HepG2 (cell line): ENCODE results near the gene TNFAIP8L2. TPM values are rescaled to one million over a fixed set of nuclear protein-coding genes. Genes with fewer than 3 reads are reported as not detected.

Experiments
- ATAD3A ChIP-seq: sonication (generic); formaldehyde crosslinking; IDR thresholded peaks from 2 replicates; pipeline ENCODE4 v1.4.0; 2020; ENCODE audit warnings: missing genetic modification reagents
- CHCHD3 ChIP-seq: sonication (generic); formaldehyde crosslinking; IDR thresholded peaks from 2 replicates; pipeline ENCODE4 v1.8.0; 2022; ENCODE audit warnings: mild to moderate bottlenecking, missing genetic modification reagents, moderate library complexity
- DNMT3B ChIP-seq: conservative IDR thresholded peaks from 2 replicates; pipeline ENCODE4 v1.6.1; 2016; ENCODE audit warnings: missing biosample characterization, control low read depth
- KAT8 ChIP-seq: IDR thresholded peaks from 2 replicates; pipeline ENCODE4 v1.6.1; 2016; ENCODE audit warnings: missing genetic modification reagents, missing compliant biosample characterization
- MAZ ChIP-seq, 2 experiments: sonication (generic) in 1 of 2; formaldehyde crosslinking in 1 of 2; IDR thresholded peaks; 2 replicates each; pipeline versions ENCODE4 v1.5.0 to v1.6.1; 2012 to 2020; ENCODE audit warnings: low read depth in 2 of 2, mild to moderate bottlenecking in 2 of 2, borderline replicate concordance in 1 of 2, improper control_type of control experiment in 1 of 2, low read length in 1 of 2, missing genetic modification reagents in 1 of 2, moderate library complexity in 1 of 2
- MIER3 ChIP-seq: IDR thresholded peaks from 2 replicates; pipeline ENCODE4 v1.6.1; 2016; ENCODE audit warnings: missing compliant biosample characterization, borderline replicate concordance
- NAIF1 ChIP-seq: sonication (generic); formaldehyde crosslinking; IDR thresholded peaks from 2 replicates; pipeline ENCODE4 v1.5.0; 2020; ENCODE audit warnings: mild to moderate bottlenecking, missing genetic modification reagents, borderline replicate concordance
- PPARG ChIP-seq: conservative IDR thresholded peaks from 2 replicates; pipeline ENCODE4 v1.6.1; 2016; ENCODE audit warnings: missing biosample characterization, missing genetic modification reagents
- RAD21 ChIP-seq: fragments of 450-650 bp; formaldehyde crosslinking; IDR thresholded peaks from 2 replicates; pipeline ENCODE4 v1.5.0; 2020; ENCODE audit warnings: mild to moderate bottlenecking
- REPIN1 ChIP-seq: sonication (generic); formaldehyde crosslinking; IDR thresholded peaks from 2 replicates; pipeline ENCODE4 v1.8.0; 2022; ENCODE audit warnings: missing genetic modification reagents, low read depth, mild to moderate bottlenecking, borderline replicate concordance
- TCF12 ChIP-seq, 2 experiments: fragments of 450-650 bp in 1 of 2; sonication (generic) in 1 of 2; formaldehyde crosslinking in 1 of 2; IDR thresholded peaks; 2 replicates each; pipeline versions ENCODE4 v1.6.1 to v1.8.0; 2017 to 2022; ENCODE audit warnings: antibody characterized with exemption in 1 of 2, mild to moderate bottlenecking in 1 of 2, missing genetic modification reagents in 1 of 2, moderate library complexity in 1 of 2
- ZBTB42 ChIP-seq: sonication (generic); formaldehyde crosslinking; IDR thresholded peaks from 2 replicates; pipeline ENCODE4 v1.5.0; 2020; ENCODE audit warnings: mild to moderate bottlenecking, missing genetic modification reagents
- polyA plus RNA-seq, 8 experiments: library from polyadenylated mRNA; depleted of rRNA in 3 of 8; stranded (reverse) in 7 of 8; unstranded in 1 of 8; fragments of >200 nt; fragmentation: Illumina TruSeq in 4 of 8; extraction: Trizol in 4 of 8; gene quantifications; 2 replicates each; pipeline versions ENCODE4 v1.2.1 to v1.2.3, GENCODE V29; 2011 to 2016; ENCODE audit warnings: low read depth in 4 of 8, missing spikeins in 1 of 8, mixed read lengths in 1 of 8; ENCODE audit not compliant: insufficient read depth in 1 of 8
- total RNA-seq, 5 experiments: library from RNA; depleted of rRNA; stranded (reverse); fragments of >200 nt; fragmentation: Illumina TruSeq; extraction: Trizol; gene quantifications; 2 replicates each; pipeline ENCODE4 v1.2.3, GENCODE V29; 2016; ENCODE audit warnings: low read depth in 1 of 5
- TF ChIP-seq, protein P1 (sequence below): sonication (generic); formaldehyde crosslinking; IDR thresholded peaks from 2 replicates; pipeline ENCODE4 v1.5.1; 2020; ENCODE audit warnings: missing genetic modification reagents, mild to moderate bottlenecking, borderline replicate concordance
- TF ChIP-seq, protein P2 (sequence below): sonication (generic); formaldehyde crosslinking; IDR thresholded peaks from 2 replicates; pipeline ENCODE4 v1.4.0; 2020; ENCODE audit warnings: missing genetic modification reagents
- TF ChIP-seq, protein P3 (sequence below): sonication (generic); formaldehyde crosslinking; IDR thresholded peaks from 2 replicates; pipeline ENCODE4 v1.8.1; 2023; ENCODE audit warnings: missing genetic modification reagents, mild to moderate bottlenecking, borderline replicate concordance

Gene TNFAIP8L2
- total and polyA plus RNA-seq, 2 of the 13 experiments (the other 11 are each of a cell fraction or from before 2014, with no cell fraction given) = not detected

DNA sequence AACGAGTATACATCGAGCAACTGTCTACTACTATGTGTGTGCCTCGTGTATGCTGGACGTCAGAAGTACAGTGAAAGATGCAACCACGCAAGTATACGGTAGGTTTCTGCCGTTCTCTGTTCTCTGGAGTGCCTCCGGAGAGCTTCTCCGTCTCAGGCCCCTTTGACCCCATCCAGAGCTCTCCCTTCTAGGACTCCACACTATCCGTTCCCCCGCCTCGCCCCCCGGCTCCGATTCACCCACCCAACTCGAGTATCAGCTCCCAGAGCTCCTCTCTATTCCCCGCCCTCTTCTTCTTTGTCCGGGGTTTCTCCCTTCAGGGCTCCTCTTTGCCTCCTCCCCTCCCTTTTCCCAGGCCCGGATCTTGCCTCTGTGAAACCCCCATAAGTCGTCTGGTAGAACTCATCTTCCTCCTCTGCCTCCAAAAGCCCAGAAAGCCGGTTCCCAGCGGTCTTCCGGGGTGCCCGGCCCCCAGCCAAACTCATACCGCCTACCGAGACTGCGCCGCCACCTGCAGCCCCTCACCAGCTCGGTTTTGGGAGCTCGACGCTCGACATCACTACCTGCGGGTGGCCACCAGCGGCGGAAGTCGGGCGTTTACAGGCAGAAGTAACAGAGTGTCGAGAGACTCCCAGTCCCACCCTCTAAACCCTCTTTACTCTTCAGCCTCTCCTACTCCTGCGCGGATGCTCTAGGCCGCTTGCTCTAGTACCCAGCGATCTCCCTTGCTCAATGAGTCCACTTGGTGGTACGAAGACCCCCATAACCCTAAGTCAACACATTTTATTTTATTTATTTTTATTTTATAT, 33.4 kb downstream of the TNFAIP8L2 start, which contains the start of gene VPS72 (continued):
- TF ChIP-seq, protein P1, sequence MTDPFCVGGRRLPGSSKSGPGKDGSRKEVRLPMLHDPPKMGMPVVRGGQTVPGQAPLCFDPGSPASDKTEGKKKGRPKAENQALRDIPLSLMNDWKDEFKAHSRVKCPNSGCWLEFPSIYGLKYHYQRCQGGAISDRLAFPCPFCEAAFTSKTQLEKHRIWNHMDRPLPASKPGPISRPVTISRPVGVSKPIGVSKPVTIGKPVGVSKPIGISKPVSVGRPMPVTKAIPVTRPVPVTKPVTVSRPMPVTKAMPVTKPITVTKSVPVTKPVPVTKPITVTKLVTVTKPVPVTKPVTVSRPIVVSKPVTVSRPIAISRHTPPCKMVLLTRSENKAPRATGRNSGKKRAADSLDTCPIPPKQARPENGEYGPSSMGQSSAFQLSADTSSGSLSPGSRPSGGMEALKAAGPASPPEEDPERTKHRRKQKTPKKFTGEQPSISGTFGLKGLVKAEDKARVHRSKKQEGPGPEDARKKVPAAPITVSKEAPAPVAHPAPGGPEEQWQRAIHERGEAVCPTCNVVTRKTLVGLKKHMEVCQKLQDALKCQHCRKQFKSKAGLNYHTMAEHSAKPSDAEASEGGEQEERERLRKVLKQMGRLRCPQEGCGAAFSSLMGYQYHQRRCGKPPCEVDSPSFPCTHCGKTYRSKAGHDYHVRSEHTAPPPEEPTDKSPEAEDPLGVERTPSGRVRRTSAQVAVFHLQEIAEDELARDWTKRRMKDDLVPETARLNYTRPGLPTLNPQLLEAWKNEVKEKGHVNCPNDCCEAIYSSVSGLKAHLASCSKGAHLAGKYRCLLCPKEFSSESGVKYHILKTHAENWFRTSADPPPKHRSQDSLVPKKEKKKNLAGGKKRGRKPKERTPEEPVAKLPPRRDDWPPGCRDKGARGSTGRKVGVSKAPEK (CRISPR knock-in tag) = no peak
- peak; percentile 85; the same call in 1 of the 2 replicates for TF ChIP-seq MIER3 (CRISPR knock-in tag)
- TF ChIP-seq, protein P2, sequence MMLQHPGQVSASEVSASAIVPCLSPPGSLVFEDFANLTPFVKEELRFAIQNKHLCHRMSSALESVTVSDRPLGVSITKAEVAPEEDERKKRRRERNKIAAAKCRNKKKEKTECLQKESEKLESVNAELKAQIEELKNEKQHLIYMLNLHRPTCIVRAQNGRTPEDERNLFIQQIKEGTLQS (CRISPR knock-in tag) = 0 out of 2 replicates have a peak, but pooled peaks have one; percentile 33
- TF ChIP-seq CHCHD3 (CRISPR knock-in tag) = no peak
- TF ChIP-seq TCF12 (IDR thresholded peaks at IDR 0.05) = no peak
- TF ChIP-seq TCF12 (CRISPR knock-in tag; IDR thresholded peaks at IDR 0.05) = no peak
- no peak for TF ChIP-seq ZBTB42 (CRISPR knock-in tag)
- peak; percentile 83 for TF ChIP-seq MAZ (IDR thresholded peaks at IDR 0.05; ENCODE audit: borderline replicate concordance, low read depth, low read length)
- TF ChIP-seq MAZ (CRISPR knock-in tag; IDR thresholded peaks at IDR 0.05; ENCODE audit: low read depth) = peak; percentile 80
- TF ChIP-seq DNMT3B (CRISPR knock-in tag) = no peak
- peak; percentile 51; the same call in 1 of the 2 replicates for TF ChIP-seq NAIF1 (CRISPR knock-in tag)
- peak; percentile 86; the same call in 1 of the 2 replicates for TF ChIP-seq REPIN1 (CRISPR knock-in tag)
- TF ChIP-seq RAD21 (CRISPR knock-in tag) = peak; percentile 14; the same call in 1 of the 2 replicates
- no peak for TF ChIP-seq ATAD3A (CRISPR knock-in tag)
- TF ChIP-seq, protein P3, sequence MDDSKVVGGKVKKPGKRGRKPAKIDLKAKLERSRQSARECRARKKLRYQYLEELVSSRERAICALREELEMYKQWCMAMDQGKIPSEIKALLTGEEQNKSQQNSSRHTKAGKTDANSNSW (CRISPR knock-in tag) = no peak
- TF ChIP-seq KAT8 (CRISPR knock-in tag) = peak; percentile 98
- TF ChIP-seq PPARG (CRISPR knock-in tag) = peak; percentile 71; the same call in 1 of the 2 replicates
